ENCODE results near the gene PUS7. TPM values are rescaled to one million over a fixed set of nuclear protein-coding genes. Genes with fewer than 3 reads are reported as not detected.

The PUS7 gene
- total RNA-seq, 4 donors from 2014 or later, result 13.4 to 66.2 (median 17.8) TPM

- in situ Hi-C loops (cut with MboI; ENCODE audit: low sequenced_read_pairs in 4 of 4) (no loop called here), intact Hi-C loops (cut with DNase I; ENCODE audit: low total_unique reads) (no loop called here)
- H3K36me3 ChIP-seq, result peaks cover 0 to 33% of the 10 kb centered on the region in 2 donors
- DNase-seq (no peak), ATAC-seq (no peak)
- no peaks in the 10 kb centered on the region for H3K9me3 ChIP-seq
- TF ChIP-seq POLR2A (IDR thresholded peaks at IDR 0.05), result no peak
- TF ChIP-seq, protein P1, sequence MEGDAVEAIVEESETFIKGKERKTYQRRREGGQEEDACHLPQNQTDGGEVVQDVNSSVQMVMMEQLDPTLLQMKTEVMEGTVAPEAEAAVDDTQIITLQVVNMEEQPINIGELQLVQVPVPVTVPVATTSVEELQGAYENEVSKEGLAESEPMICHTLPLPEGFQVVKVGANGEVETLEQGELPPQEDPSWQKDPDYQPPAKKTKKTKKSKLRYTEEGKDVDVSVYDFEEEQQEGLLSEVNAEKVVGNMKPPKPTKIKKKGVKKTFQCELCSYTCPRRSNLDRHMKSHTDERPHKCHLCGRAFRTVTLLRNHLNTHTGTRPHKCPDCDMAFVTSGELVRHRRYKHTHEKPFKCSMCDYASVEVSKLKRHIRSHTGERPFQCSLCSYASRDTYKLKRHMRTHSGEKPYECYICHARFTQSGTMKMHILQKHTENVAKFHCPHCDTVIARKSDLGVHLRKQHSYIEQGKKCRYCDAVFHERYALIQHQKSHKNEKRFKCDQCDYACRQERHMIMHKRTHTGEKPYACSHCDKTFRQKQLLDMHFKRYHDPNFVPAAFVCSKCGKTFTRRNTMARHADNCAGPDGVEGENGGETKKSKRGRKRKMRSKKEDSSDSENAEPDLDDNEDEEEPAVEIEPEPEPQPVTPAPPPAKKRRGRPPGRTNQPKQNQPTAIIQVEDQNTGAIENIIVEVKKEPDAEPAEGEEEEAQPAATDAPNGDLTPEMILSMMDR (IDR thresholded peaks at IDR 0.05 in 4 of 5, conservative IDR thresholded peaks at IDR 0.05 in 1 of 5), result no peak
- H3K4me3 ChIP-seq, result no peak overlapping the region
- no peaks in the 10 kb centered on the region for H3K4me1 ChIP-seq
- no peaks in the 10 kb centered on the region for H3K27me3 ChIP-seq
- H3K27ac ChIP-seq, result no peak overlapping the region
Measured at GRCh38 chr7:105470090-105470489, 52.0 kb downstream of the PUS7 start.

- ATAC-seq, result no peak
- no peak overlapping the region for H3K4me3 ChIP-seq
- no peak overlapping the region for H3K27ac ChIP-seq
- H3K36me3 ChIP-seq, result peaks cover 0 to 42% of the 10 kb centered on the region in 2 donors
- intact Hi-C loops (cut with DNase I; ENCODE audit: low total_unique reads) (no loop called here), in situ Hi-C loops (cut with MboI; ENCODE audit: low sequenced_read_pairs in 4 of 4) (no loop called here)
- TF ChIP-seq, protein P1 (IDR thresholded peaks at IDR 0.05 in 4 of 5, conservative IDR thresholded peaks at IDR 0.05 in 1 of 5), result no peak
- no peak for TF ChIP-seq POLR2A (IDR thresholded peaks at IDR 0.05)
- H3K4me1 ChIP-seq, result peaks cover 0 to 13% of the 10 kb centered on the region in 2 donors
- no peaks in the 10 kb centered on the region for H3K27me3 ChIP-seq
- no peak for DNase-seq
- H3K9me3 ChIP-seq, result no peaks in the 10 kb centered on the region
Measured at GRCh38 chr7:105462765-105463420, 59.2 kb downstream of the PUS7 start.

DNA sequence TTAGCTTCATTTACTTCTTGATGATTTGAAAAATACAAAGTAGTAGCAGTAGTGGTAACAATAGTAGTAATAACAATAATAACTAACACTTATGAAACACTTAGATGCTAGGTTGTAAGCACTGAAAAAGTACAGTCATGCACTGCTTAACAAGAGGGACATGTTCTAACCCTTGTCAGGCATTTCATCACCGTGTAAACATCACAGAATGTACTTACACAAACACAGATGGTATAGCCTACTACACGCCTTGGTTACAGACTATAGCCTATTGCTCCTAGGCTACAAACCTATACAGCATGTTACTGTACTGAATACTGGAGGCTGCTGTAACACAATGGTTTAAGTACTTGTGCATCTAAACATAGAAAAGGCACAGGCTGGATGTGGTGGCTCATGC lies 60.6 kb downstream of the PUS7 start:
- H3K36me3 ChIP-seq, result peaks cover 0 to 52% of the 10 kb centered on the region in 2 donors
- no peak for TF ChIP-seq POLR2A (IDR thresholded peaks at IDR 0.05)
- TF ChIP-seq, protein P1 (IDR thresholded peaks at IDR 0.05 in 4 of 5, conservative IDR thresholded peaks at IDR 0.05 in 1 of 5), result no peak
- no peaks in the 10 kb centered on the region for H3K27me3 ChIP-seq
- no peak overlapping the region for H3K4me3 ChIP-seq
- in situ Hi-C loops (cut with MboI; ENCODE audit: low sequenced_read_pairs in 4 of 4), result no loop called here
- H3K4me1 ChIP-seq, result peaks cover 0 to 13% of the 10 kb centered on the region in 2 donors
- no peak for DNase-seq
- ATAC-seq, result no peak
- H3K27ac ChIP-seq, result no peak overlapping the region
- H3K9me3 ChIP-seq, result no peaks in the 10 kb centered on the region
- intact Hi-C loops (cut with DNase I; ENCODE audit: low total_unique reads), result no loop called here

GRCh38 chr7:105457619-105458225 lies 64.3 kb downstream of the PUS7 start:
- ATAC-seq (no peak), DNase-seq (no peak)
- no peaks in the 10 kb centered on the region for H3K9me3 ChIP-seq
- no peak overlapping the region for H3K27ac ChIP-seq
- in situ Hi-C loops (cut with MboI; ENCODE audit: low sequenced_read_pairs in 4 of 4) (no loop called here), intact Hi-C loops (cut with DNase I; ENCODE audit: low total_unique reads) (no loop called here)
- peaks cover 0 to 38% of the 10 kb centered on the region in 2 donors for H3K36me3 ChIP-seq
- peaks cover 0 to 2% of the 10 kb centered on the region in 2 donors for H3K4me1 ChIP-seq
- TF ChIP-seq, protein P1 (IDR thresholded peaks at IDR 0.05 in 4 of 5, conservative IDR thresholded peaks at IDR 0.05 in 1 of 5), result no peak
- TF ChIP-seq POLR2A (IDR thresholded peaks at IDR 0.05), result no peak
- no peak overlapping the region for H3K4me3 ChIP-seq
- H3K27me3 ChIP-seq, result no peaks in the 10 kb centered on the region

Data from gastrocnemius medialis (tissue), 4 donors.